CD4-positive, alpha-beta memory T cell (primary cell): ENCODE results near the gene STK32C. TPM values are rescaled to one million over a fixed set of nuclear protein-coding genes. Genes with fewer than 3 reads are reported as not detected.

Source experiments
- CTCF ChIA-PET: fragments of 350-600 bp; sonication (Branson Sonifier 250); formaldehyde crosslinking; loops from one replicate; lab custom pipeline; 2021; ENCODE audit warnings: inconsistent platforms; ENCODE audit not compliant: partially characterized antibody; lab: Charles Lee
- POLR2A ChIA-PET: fragments of 350-600 bp; sonication (Branson Sonifier 250); formaldehyde crosslinking; loops from one replicate; lab custom pipeline; 2021; ENCODE audit not compliant: partially characterized antibody; lab: Charles Lee
- DNase-seq, 5 donors: peaks; one replicate each; pipeline versions ENCODE4 v3.0.0 to v3.0.0-alpha.2; 2020 to 2022; ENCODE audit warnings: mixed read lengths in 1 of 5
- H3K27ac ChIP-seq: one replicate; pipeline ENCODE4 v1.7.0; 2013; ENCODE audit warnings: low read depth, low read length
- H3K27me3 ChIP-seq: 2 replicates; pipeline ENCODE4 v1.7.0; 2013; ENCODE audit warnings: mild to moderate bottlenecking, low read length, moderate library complexity; ENCODE audit not compliant: insufficient read depth
- H3K36me3 ChIP-seq: 2 replicates; pipeline ENCODE4 v1.7.0; 2013; ENCODE audit warnings: mild to moderate bottlenecking, low read length, moderate library complexity; ENCODE audit not compliant: insufficient read depth
- H3K4me1 ChIP-seq: 2 replicates; pipeline ENCODE4 v1.7.0; 2013; ENCODE audit warnings: mild to moderate bottlenecking, low read length, moderate library complexity; ENCODE audit not compliant: insufficient read depth
- H3K4me3 ChIP-seq, 2 donors: one replicate each; pipeline ENCODE4 v1.7.0; 2013; ENCODE audit warnings: low read length in 2 of 2, mild to moderate bottlenecking in 1 of 2
- H3K9me3 ChIP-seq, 2 donors: one replicate each; pipeline ENCODE4 v1.7.0; 2013; ENCODE audit warnings: low read length in 2 of 2, control low read depth in 1 of 2; ENCODE audit not compliant: control insufficient read depth in 1 of 2
- H3K27ac Mint-ChIP-seq, 7 donors: one replicate each; pipeline ENCODE4 v1.8.0; 2020 to 2021; ENCODE audit warnings: mixed read lengths in 7 of 7, mild to moderate bottlenecking in 6 of 7, inconsistent platforms in 3 of 7, moderate library complexity in 3 of 7
- H3K27me3 Mint-ChIP-seq, 2 donors: one replicate each; pipeline ENCODE4 v1.8.0; 2020 to 2021; ENCODE audit warnings: mixed read lengths in 2 of 2
- H3K36me3 Mint-ChIP-seq, 2 donors: one replicate each; pipeline ENCODE4 v1.8.0; 2020 to 2021; ENCODE audit warnings: mixed read lengths in 2 of 2, inconsistent platforms in 1 of 2, mild to moderate bottlenecking in 1 of 2
- H3K4me1 Mint-ChIP-seq, 4 donors: one replicate each; pipeline ENCODE4 v1.8.0; 2020 to 2021; ENCODE audit warnings: mixed read lengths in 4 of 4, mild to moderate bottlenecking in 1 of 4
- H3K4me3 Mint-ChIP-seq, 8 donors: one replicate each; pipeline ENCODE4 v1.8.0; 2020 to 2021; ENCODE audit warnings: mixed read lengths in 8 of 8, mild to moderate bottlenecking in 7 of 8, moderate library complexity in 6 of 8, inconsistent platforms in 3 of 8
- H3K9me3 Mint-ChIP-seq, 8 donors: one replicate each; pipeline ENCODE4 v1.8.0; 2020 to 2021; ENCODE audit warnings: mixed read lengths in 8 of 8, mild to moderate bottlenecking in 5 of 8, inconsistent platforms in 3 of 8, moderate library complexity in 1 of 8
- intact Hi-C: fragments of 100-400 bp; cut with micrococcal nuclease; formaldehyde crosslinking; loops from one replicate; pipeline ENCODE4 v1.15.1; 2023
- polyA plus RNA-seq, 2 donors: library from polyadenylated mRNA; unstranded; fragments of 300-500 nt; fragmentation: Illumina TruSeq; gene quantifications; one replicate each; pipeline ENCODE4 v1.2.3, GENCODE V29; 2021
- total RNA-seq, 2 experiments: library from RNA; stranded (reverse); gene quantifications; one replicate each; pipeline ENCODE4 v1.2.3, GENCODE V29; 2021

The STK32C gene
- total and polyA plus RNA-seq, 4 experiments from 2014 or later: 7.5 to 14.7 (median 10.6) TPM

- Histone ChIP-seq H3K27ac (no peak overlapping the region), H3K9me3 (no peaks in the 10 kb centered on the region), H3K36me3 (no peaks in the 10 kb centered on the region), H3K27me3 (no peaks in the 10 kb centered on the region), H3K4me3 (no peak overlapping the region), H3K4me1 (no peaks in the 10 kb centered on the region)
- intact Hi-C loops: no loop called here
- peaks cover 2 to 9% of the 10 kb centered on the region in 2 donors for H3K36me3 Mint-ChIP-seq
- H3K27me3 Mint-ChIP-seq: no peaks in the 10 kb centered on the region
- no peak overlapping the region for H3K4me3 Mint-ChIP-seq
- H3K27ac Mint-ChIP-seq: no peak overlapping the region
- no peak for DNase-seq
- CTCF ChIA-PET: interaction anchor here (1.2 kb wide), 1 partner anchor 15 kb away, joined by 4 read pairs; no protein-coding TSS in a partner anchor
- H3K4me1 Mint-ChIP-seq: no peaks in the 10 kb centered on the region
- H3K9me3 Mint-ChIP-seq: peaks cover 0 to 3% (median under 1%) of the 10 kb centered on the region in 8 donors
- POLR2A ChIA-PET: no interaction called here
These were observed 39.6 kb upstream of the STK32C start for GRCh38 chr10:132347211-132347930.

- intact Hi-C loops: no loop called here
- Histone ChIP-seq H3K4me3 (no peak overlapping the region), H3K9me3 (no peaks in the 10 kb centered on the region), H3K27ac (no peak overlapping the region), H3K4me1 (no peaks in the 10 kb centered on the region), H3K36me3 (no peaks in the 10 kb centered on the region), H3K27me3 (no peaks in the 10 kb centered on the region)
- Mint-ChIP-seq H3K4me1 (no peaks in the 10 kb centered on the region), H3K36me3 (peaks cover 6 to 14% of the 10 kb centered on the region in 2 donors), H3K27ac (no peak overlapping the region), H3K27me3 (no peaks in the 10 kb centered on the region), H3K9me3 (peaks cover 0 to 7% (median 2%) of the 10 kb centered on the region in 8 donors), H3K4me3 (no peak overlapping the region)
- POLR2A ChIA-PET: no interaction called here
- CTCF ChIA-PET: no interaction called here
- DNase-seq: no peak
These were observed 39.1 kb upstream of the STK32C start for GRCh38 chr10:132346806-132347205.

DNA sequence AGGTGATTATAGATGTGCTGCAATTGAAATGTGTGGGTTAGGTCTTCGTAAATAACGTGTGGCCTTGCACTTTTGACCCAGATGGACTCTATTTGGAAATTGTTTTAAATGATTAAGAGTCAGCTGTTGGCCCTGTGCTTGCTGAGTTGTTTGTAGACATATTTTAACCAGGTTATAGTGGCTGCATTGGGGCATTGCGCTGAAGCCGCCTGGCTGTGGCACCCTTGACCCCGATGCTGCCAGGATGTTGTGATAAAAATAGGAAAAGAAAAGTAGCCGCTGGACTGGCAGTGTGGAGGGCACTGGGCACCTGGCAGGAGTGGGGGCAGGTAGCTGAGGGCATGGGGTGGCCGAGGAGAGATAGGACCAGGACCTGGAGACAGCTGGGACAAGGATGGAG lies 37.6 kb upstream of the STK32C start:
- Mint-ChIP-seq H3K36me3 (peaks cover 7 to 19% of the 10 kb centered on the region in 2 donors), H3K4me1 (no peaks in the 10 kb centered on the region), H3K27me3 (no peaks in the 10 kb centered on the region), H3K27ac (peak overlapping the region in 1 of 7 donors; percentile 42), H3K4me3 (no peak overlapping the region), H3K9me3 (peaks cover 2 to 13% (median 3%) of the 10 kb centered on the region in 8 donors)
- ChIA-PET POLR2A (no interaction called here), CTCF (no interaction called here)
- no peaks in the 10 kb centered on the region for H3K4me1 ChIP-seq
- intact Hi-C loops: no loop called here
- H3K9me3 ChIP-seq: no peaks in the 10 kb centered on the region
- no peaks in the 10 kb centered on the region for H3K36me3 ChIP-seq
- H3K27ac ChIP-seq: no peak overlapping the region
- no peak overlapping the region for H3K4me3 ChIP-seq
- DNase-seq: no peak
- no peaks in the 10 kb centered on the region for H3K27me3 ChIP-seq

GRCh38 chr10:132344386-132344785 lies 36.6 kb upstream of the STK32C start:
- Mint-ChIP-seq H3K4me3 (no peak overlapping the region), H3K36me3 (peaks cover 7 to 23% of the 10 kb centered on the region in 2 donors), H3K9me3 (peaks cover 2 to 13% (median 3%) of the 10 kb centered on the region in 8 donors), H3K4me1 (no peaks in the 10 kb centered on the region), H3K27ac (no peak overlapping the region), H3K27me3 (no peaks in the 10 kb centered on the region)
- Histone ChIP-seq H3K36me3 (no peaks in the 10 kb centered on the region), H3K4me3 (no peak overlapping the region), H3K27ac (no peak overlapping the region), H3K4me1 (no peaks in the 10 kb centered on the region), H3K9me3 (no peaks in the 10 kb centered on the region), H3K27me3 (no peaks in the 10 kb centered on the region)
- ChIA-PET CTCF (interaction anchor here (1.6 kb wide), 1 partner anchor 9 kb away, joined by 5 read pairs; no protein-coding TSS in a partner anchor), POLR2A (no interaction called here)
- intact Hi-C loops: no loop called here
- DNase-seq: no peak

- intact Hi-C loops: no loop called here
- Histone ChIP-seq H3K9me3 (no peaks in the 10 kb centered on the region), H3K36me3 (no peaks in the 10 kb centered on the region), H3K4me3 (no peak overlapping the region), H3K27me3 (no peaks in the 10 kb centered on the region), H3K4me1 (peaks cover under 1% of the 10 kb centered on the region), H3K27ac (no peak overlapping the region)
- Mint-ChIP-seq H3K9me3 (peaks cover 2 to 13% (median 3%) of the 10 kb centered on the region in 8 donors), H3K27me3 (no peaks in the 10 kb centered on the region), H3K4me3 (no peak overlapping the region), H3K4me1 (peaks cover under 1 to 3% (median 1%) of the 10 kb centered on the region in 4 donors), H3K36me3 (peaks cover 7 to 23% of the 10 kb centered on the region in 2 donors), H3K27ac (no peak overlapping the region)
- no peak for DNase-seq
- ChIA-PET POLR2A (no interaction called here), CTCF (no interaction called here)
These were observed 34.8 kb upstream of the STK32C start for GRCh38 chr10:132342553-132342952.

DNA sequence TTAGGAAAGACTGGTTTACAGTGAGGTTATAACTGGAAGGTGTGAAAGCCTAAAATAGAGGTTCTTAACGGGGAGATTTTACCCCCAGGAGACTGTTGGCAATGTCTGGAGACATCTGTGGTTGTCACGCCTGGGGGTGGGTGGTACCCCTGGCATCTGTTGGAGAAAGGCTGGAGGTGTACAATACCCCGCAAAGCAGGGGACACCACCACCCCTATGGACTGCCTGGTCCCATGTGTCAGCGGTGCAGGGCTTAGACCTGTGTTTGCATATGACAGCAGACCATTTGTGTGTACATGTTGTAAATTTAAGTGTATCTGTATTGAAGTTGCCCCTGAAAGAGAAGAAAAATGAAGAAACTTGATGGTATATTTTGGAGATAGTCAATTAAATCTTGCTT lies 34.0 kb upstream of the STK32C start:
- Histone ChIP-seq H3K27ac (no peak overlapping the region), H3K4me3 (no peak overlapping the region), H3K27me3 (no peaks in the 10 kb centered on the region), H3K4me1 (peaks cover 4% of the 10 kb centered on the region), H3K36me3 (no peaks in the 10 kb centered on the region), H3K9me3 (no peaks in the 10 kb centered on the region)
- Mint-ChIP-seq H3K9me3 (peaks cover 2 to 13% (median 3%) of the 10 kb centered on the region in 8 donors), H3K27me3 (no peaks in the 10 kb centered on the region), H3K27ac (no peak overlapping the region), H3K4me1 (peaks cover 6 to 9% (median 7%) of the 10 kb centered on the region in 4 donors), H3K4me3 (no peak overlapping the region), H3K36me3 (peaks cover 9 to 23% of the 10 kb centered on the region in 2 donors)
- ChIA-PET CTCF (interaction anchor here (1.3 kb wide), 1 partner anchor 9 kb away, joined by 3 read pairs; no protein-coding TSS in a partner anchor), POLR2A (no interaction called here)
- no peak for DNase-seq
- intact Hi-C loops: no loop called here

DNA sequence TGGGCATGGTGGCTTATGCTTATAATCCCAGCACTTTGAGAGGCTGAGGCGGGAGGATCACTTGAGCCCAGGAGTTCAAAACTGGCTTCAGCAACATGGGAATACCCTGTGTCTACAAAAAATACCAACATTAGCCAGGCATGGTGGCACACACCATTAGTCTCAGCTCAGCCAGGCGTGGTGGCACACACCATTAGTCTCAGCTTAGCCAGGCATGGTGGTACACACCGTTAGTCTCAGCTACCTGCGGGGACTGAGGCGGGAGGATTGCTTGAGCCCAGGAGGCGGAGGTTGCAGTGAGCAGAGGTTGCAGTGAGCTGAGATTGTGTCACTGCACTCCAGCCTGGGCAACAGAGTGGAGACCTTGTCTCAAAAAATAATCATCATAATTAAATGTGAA lies 33.3 kb upstream of the STK32C start:
- no peaks in the 10 kb centered on the region for H3K27me3 ChIP-seq
- H3K4me3 ChIP-seq: no peak overlapping the region
- ChIA-PET POLR2A (no interaction called here), CTCF (interaction anchor here (1.3 kb wide), 1 partner anchor 10 kb away, joined by 3 read pairs; no protein-coding TSS in a partner anchor)
- H3K9me3 Mint-ChIP-seq: peaks cover 2 to 13% (median 3%) of the 10 kb centered on the region in 8 donors
- H3K4me1 Mint-ChIP-seq: peaks cover 7 to 16% (median 12%) of the 10 kb centered on the region in 4 donors
- no peak overlapping the region for H3K4me3 Mint-ChIP-seq
- no peak overlapping the region for H3K27ac ChIP-seq
- intact Hi-C loops: no loop called here
- H3K9me3 ChIP-seq: no peaks in the 10 kb centered on the region
- H3K36me3 Mint-ChIP-seq: peaks cover 9 to 23% of the 10 kb centered on the region in 2 donors
- peaks cover 8% of the 10 kb centered on the region for H3K4me1 ChIP-seq
- no peak for DNase-seq
- H3K27me3 Mint-ChIP-seq: no peaks in the 10 kb centered on the region
- H3K36me3 ChIP-seq: no peaks in the 10 kb centered on the region
- no peak overlapping the region for H3K27ac Mint-ChIP-seq
